DMS153 (cell line): ENCODE data around the gene THSD8.
"Not testable (repeated sequence)": the region's sequence is repeated elsewhere in the genome, so short reads cannot be mapped to it uniquely, and the experiment has no call there.

ENCODE experiments used
- DNase-seq: peaks from one replicate; lab custom pipeline; 2025; lab: John Stamatoyannopoulos, UW

THSD8 gene

GRCh38 chr19:12825254-12826131, 23.6 kb downstream of the THSD8 start:
- DNase-seq = no peak

GRCh38 chr19:12828494-12828893, 26.6 kb downstream of the THSD8 start:
- DNase-seq = peak; percentile 61

- DNase-seq = no peak
These were observed 31.5 kb downstream of the THSD8 start for GRCh38 chr19:12833418-12833737.

GRCh38 chr19:12833738-12834565, 32.1 kb downstream of the THSD8 start:
- DNase-seq = no peak

- DNase-seq = no peak
These were observed 32.7 kb downstream of the THSD8 start, which contains the start of gene RTBDN for GRCh38 chr19:12834566-12834943. TSS of gene RTBDN (minus strand) at chr19:12834579. CDS start at chr19:12829979, 4,600 bp downstream.

- DNase-seq = no peak
These were observed 33.3 kb downstream of the THSD8 start for GRCh38 chr19:12834976-12835757.

GRCh38 chr19:12836529-12836863, 34.6 kb downstream of the THSD8 start:
- DNase-seq = no peak

- DNase-seq = no peak
These were observed 35.4 kb downstream of the THSD8 start for GRCh38 chr19:12837225-12837624.

GRCh38 chr19:12838182-12838885, 36.5 kb downstream of the THSD8 start, which contains the start of gene MAST1:
TSS of gene MAST1 (plus strand) at chr19:12838515. CDS start at chr19:12838573, 58 bp downstream.
- no peak for DNase-seq

- no peak for DNase-seq
These were observed 37.3 kb downstream of the THSD8 start for GRCh38 chr19:12838886-12839756.

- DNase-seq = peak; percentile 93
These were observed 38.5 kb downstream of the THSD8 start for GRCh38 chr19:12840091-12841079.

GRCh38 chr19:12841094-12841493, 39.2 kb downstream of the THSD8 start:
- DNase-seq = peak; percentile 77

- no peak for DNase-seq
These were observed 40.6 kb downstream of the THSD8 start for GRCh38 chr19:12842511-12842910.

GRCh38 chr19:12843328-12843727, 41.5 kb downstream of the THSD8 start:
- no peak for DNase-seq

GRCh38 chr19:12843999-12844732, 42.3 kb downstream of the THSD8 start:
- DNase-seq = no peak

GRCh38 chr19:12846613-12847012, 44.7 kb downstream of the THSD8 start:
- DNase-seq = not testable (repeated sequence)

GRCh38 chr19:12847159-12848139, 45.6 kb downstream of the THSD8 start:
- peak; percentile 65 for DNase-seq
